Ascending aorta (tissue), 2 donors: ENCODE measurements around the gene EMP1. TPM values are rescaled to one million over a fixed set of nuclear protein-coding genes. Genes with fewer than 3 reads are reported as not detected.

ENCODE experiments used
- DNase-seq, 2 donors: peaks; one replicate each; pipeline ENCODE4 v3.0.0-alpha.2; 2019; ENCODE audit warnings: low spot score in 2 of 2
- H3K27ac ChIP-seq, 2 donors: fragments of 200-600 bp; sonication (generic); one replicate each; pipeline ENCODE4 v1.5.1; 2016 to 2017; ENCODE audit warnings: mild to moderate bottlenecking in 1 of 2
- H3K27me3 ChIP-seq: fragments of 200-600 bp; sonication (generic); one replicate; pipeline ENCODE4 v1.5.1; 2017
- H3K36me3 ChIP-seq, 2 donors: fragments of 200-600 bp; sonication (generic); one replicate each; pipeline ENCODE4 v1.5.1; 2016
- H3K4me1 ChIP-seq, 2 donors: fragments of 200-600 bp; sonication (generic); one replicate each; pipeline ENCODE4 v1.5.1; 2016 to 2017; ENCODE audit warnings: mild to moderate bottlenecking in 1 of 2
- H3K4me3 ChIP-seq, 2 donors: fragments of 200-600 bp; sonication (generic); one replicate each; pipeline ENCODE4 v1.5.1; 2016 to 2017; ENCODE audit warnings: mild to moderate bottlenecking in 1 of 2
- H3K9me3 ChIP-seq, 2 donors: fragments of 200-600 bp; sonication (generic); one replicate each; pipeline ENCODE4 v1.5.1; 2016
- intact Hi-C: fragments of 100-400 bp; cut with DNase I; formaldehyde crosslinking; loops from one replicate; pipeline ENCODE4 v1.15.1; 2023
- total RNA-seq: library from RNA; depleted of rRNA; stranded (reverse); fragments of >200 nt; gene quantifications from one replicate; pipeline ENCODE4 v1.1.0, GENCODE V29; 2016
- TF ChIP-seq, protein P1 (sequence below), 3 experiments: fragments of 200-600 bp in 2 of 3; fragments of 450-650 bp in 1 of 3; sonication (generic) in 2 of 3; IDR thresholded peaks; one replicate each; pipeline ENCODE4 v1.5.1; 2016 to 2019; ENCODE audit warnings: antibody characterized with exemption in 3 of 3, mild to moderate bottlenecking in 1 of 3, moderate library complexity in 1 of 3

EMP1 gene
- total RNA-seq, 1 donor from 2014 or later, result 588 TPM

DNA sequence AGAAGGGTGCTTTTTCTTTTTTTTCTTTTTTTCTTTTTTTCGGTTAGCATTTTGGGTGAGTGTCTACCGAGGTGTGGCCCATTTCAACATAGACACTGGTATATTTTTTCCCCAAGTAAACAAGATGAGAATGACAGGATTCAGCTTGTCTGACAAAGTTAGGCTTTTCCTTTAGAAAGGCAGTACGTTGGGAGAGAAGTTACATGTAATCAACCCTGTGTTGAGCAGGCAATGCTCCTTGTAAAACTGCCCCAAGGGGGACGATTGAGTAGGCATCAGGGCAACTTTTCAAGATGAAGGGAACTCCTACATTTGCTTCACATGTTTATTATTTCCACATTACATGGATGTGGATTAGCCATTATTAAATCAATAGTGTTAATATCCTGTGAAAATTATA, 1.7 kb downstream of the EMP1 start:
- DNase-seq, result no peak
- TF ChIP-seq, protein P1, sequence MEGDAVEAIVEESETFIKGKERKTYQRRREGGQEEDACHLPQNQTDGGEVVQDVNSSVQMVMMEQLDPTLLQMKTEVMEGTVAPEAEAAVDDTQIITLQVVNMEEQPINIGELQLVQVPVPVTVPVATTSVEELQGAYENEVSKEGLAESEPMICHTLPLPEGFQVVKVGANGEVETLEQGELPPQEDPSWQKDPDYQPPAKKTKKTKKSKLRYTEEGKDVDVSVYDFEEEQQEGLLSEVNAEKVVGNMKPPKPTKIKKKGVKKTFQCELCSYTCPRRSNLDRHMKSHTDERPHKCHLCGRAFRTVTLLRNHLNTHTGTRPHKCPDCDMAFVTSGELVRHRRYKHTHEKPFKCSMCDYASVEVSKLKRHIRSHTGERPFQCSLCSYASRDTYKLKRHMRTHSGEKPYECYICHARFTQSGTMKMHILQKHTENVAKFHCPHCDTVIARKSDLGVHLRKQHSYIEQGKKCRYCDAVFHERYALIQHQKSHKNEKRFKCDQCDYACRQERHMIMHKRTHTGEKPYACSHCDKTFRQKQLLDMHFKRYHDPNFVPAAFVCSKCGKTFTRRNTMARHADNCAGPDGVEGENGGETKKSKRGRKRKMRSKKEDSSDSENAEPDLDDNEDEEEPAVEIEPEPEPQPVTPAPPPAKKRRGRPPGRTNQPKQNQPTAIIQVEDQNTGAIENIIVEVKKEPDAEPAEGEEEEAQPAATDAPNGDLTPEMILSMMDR (IDR thresholded peaks at IDR 0.05), result no peak
- peak overlapping the region; percentile 52 to 71 for H3K4me3 ChIP-seq
- no peaks in the 10 kb centered on the region for H3K9me3 ChIP-seq
- intact Hi-C loops, result loop anchor here (5.0 kb wide), 2 partner anchors 156 to 296 kb away; partner anchors contain the start of gene FAM234B
- no peaks in the 10 kb centered on the region for H3K36me3 ChIP-seq
- no peaks in the 10 kb centered on the region for H3K27me3 ChIP-seq
- peaks cover 3 to 7% of the 10 kb centered on the region in 2 donors for H3K4me1 ChIP-seq
- H3K27ac ChIP-seq, result peak overlapping the region; percentile 82 to 85

GRCh38 chr12:13198876-13199275, 2.4 kb downstream of the EMP1 start:
- H3K27ac ChIP-seq, result peak overlapping the region; percentile 53 to 82

DNA sequence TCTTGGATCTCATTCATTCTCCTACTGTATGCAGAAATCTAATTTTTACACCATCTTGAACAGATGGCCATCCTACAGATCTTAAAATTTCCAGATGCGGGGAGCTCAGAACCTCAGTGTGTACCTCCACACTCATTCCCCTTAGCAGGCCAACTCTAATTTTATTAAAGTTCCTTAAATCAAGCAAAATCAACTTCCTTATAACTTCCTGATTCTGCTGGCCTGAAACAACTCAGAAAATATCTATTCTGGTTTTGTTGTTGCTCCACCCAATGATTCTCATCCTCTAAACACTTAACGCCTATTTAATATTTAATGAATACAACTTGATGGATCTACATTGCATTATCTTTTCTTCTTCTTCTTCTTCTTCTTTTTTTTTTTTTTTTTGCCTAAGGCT, 3.1 kb downstream of the EMP1 start:
- H3K4me3 ChIP-seq, result peak overlapping the region; percentile 31 to 71
- H3K27ac ChIP-seq, result peak overlapping the region; percentile 53 to 82
- TF ChIP-seq, protein P1 (IDR thresholded peaks at IDR 0.05), result no peak
- H3K4me1 ChIP-seq, result peaks cover 3 to 7% of the 10 kb centered on the region in 2 donors
- H3K9me3 ChIP-seq, result no peaks in the 10 kb centered on the region
- no peaks in the 10 kb centered on the region for H3K36me3 ChIP-seq
- no peaks in the 10 kb centered on the region for H3K27me3 ChIP-seq
- DNase-seq, result no peak
- intact Hi-C loops, result loop anchor here (5.0 kb wide), 2 partner anchors 157 to 297 kb away; partner anchors contain the start of gene FAM234B

More at GRCh38 chr12:13198876-13199275, 2.4 kb downstream of the EMP1 start:
- no peaks in the 10 kb centered on the region for H3K27me3 ChIP-seq
- TF ChIP-seq, protein P1 (IDR thresholded peaks at IDR 0.05), result no peak
- DNase-seq, result no peak
- H3K36me3 ChIP-seq, result no peaks in the 10 kb centered on the region
- intact Hi-C loops, result loop anchor here (5.0 kb wide), 2 partner anchors 157 to 297 kb away; partner anchors contain the start of gene FAM234B
- peaks cover 3 to 7% of the 10 kb centered on the region in 2 donors for H3K4me1 ChIP-seq
- H3K4me3 ChIP-seq, result peak overlapping the region; percentile 31 to 71
- H3K9me3 ChIP-seq, result no peaks in the 10 kb centered on the region

- intact Hi-C loops, result no loop called here
- Histone ChIP-seq H3K9me3 (no peaks in the 10 kb centered on the region), H3K27me3 (no peaks in the 10 kb centered on the region), H3K4me3 (peak overlapping the region in 1 of 2 donors; percentile 0), H3K36me3 (no peaks in the 10 kb centered on the region), H3K4me1 (peaks cover 3 to 4% of the 10 kb centered on the region in 2 donors), H3K27ac (no peak overlapping the region)
- TF ChIP-seq, protein P1 (IDR thresholded peaks at IDR 0.05), result no peak
- no peak for DNase-seq
Observed at GRCh38 chr12:13200841-13201240, 4.3 kb downstream of the EMP1 start.

DNA sequence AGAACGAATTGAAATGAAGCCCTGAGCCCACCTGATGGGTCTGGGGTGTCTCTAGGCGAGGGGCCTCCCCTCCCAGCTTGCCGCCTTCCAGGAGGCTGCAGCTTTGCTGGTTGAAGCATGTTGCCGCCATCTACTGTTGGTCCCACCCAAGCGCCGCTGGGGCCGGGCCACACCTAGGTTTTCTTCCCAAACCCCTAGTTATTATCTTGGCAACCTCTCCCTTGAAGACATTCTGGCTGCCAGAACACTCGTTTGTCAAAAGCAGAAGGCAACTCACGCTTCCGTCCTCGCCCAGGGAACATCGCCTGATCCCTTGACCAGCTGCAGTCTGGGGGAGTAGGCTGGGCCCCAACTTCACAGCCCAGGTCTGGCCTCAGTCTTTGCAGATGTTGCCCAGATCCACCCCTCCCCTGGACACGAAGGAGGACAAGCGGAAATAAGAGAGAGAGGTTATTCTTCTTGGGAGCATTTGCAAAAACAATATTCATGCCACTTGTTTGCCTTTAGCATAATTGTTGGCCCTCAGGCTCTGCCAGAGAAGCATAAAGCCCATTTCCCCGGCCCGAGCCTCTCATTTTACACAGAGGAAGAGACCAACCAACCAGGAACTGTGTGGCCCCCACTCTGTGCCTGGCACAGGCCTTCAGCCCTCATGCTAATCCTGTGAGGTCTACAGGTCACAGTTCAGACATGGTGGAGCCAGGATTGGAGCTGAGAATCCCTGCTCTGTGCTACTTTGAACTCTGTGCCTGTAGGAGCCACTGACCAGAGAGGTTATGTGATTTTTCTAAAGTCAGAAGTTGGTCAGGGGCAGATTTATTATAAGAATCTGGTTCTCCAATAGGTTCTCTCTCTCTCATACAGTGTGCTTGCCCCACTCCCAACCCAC, 6.8 kb downstream of the EMP1 start:
- intact Hi-C loops, result no loop called here
- Histone ChIP-seq H3K27me3 (no peaks in the 10 kb centered on the region), H3K4me1 (peaks cover 0 to 6% of the 10 kb centered on the region in 2 donors), H3K4me3 (no peak overlapping the region), H3K36me3 (no peaks in the 10 kb centered on the region), H3K27ac (peak overlapping the region in 1 of 2 donors; percentile 48), H3K9me3 (no peaks in the 10 kb centered on the region)
- TF ChIP-seq, protein P1 (IDR thresholded peaks at IDR 0.05), result no peak
- DNase-seq, result no peak
